H9 (cell line): ENCODE results near the gene PLEKHA8. TPM values are rescaled to one million over a fixed set of nuclear protein-coding genes. Genes with fewer than 3 reads are reported as not detected.

Experiments used
- DNase-seq: peaks from one replicate; pipeline ENCODE4 v3.0.0-alpha.2; 2017
- H2AFZ ChIP-seq: one replicate; pipeline ENCODE4 v1.6.1; 2013; ENCODE audit warnings: mild to moderate bottlenecking, low read length, control low read depth, moderate library complexity
- H2AK5ac ChIP-seq: 2 replicates; pipeline ENCODE4 v1.6.1; 2013; ENCODE audit warnings: low read length, control low read depth, mixed read lengths; ENCODE audit not compliant: insufficient read length
- H2BK120ac ChIP-seq: one replicate; pipeline ENCODE4 v1.6.1; 2013; ENCODE audit warnings: low read depth, mild to moderate bottlenecking, low read length, control low read depth, inconsistent platforms; ENCODE audit not compliant: poor library complexity, severe bottlenecking
- H2BK12ac ChIP-seq: 2 replicates; pipeline ENCODE4 v1.6.1; 2013; ENCODE audit warnings: low read length, control low read depth, mixed read lengths, low read depth; ENCODE audit not compliant: insufficient read length
- H2BK15ac ChIP-seq: 2 replicates; pipeline ENCODE4 v1.6.1; 2013; ENCODE audit warnings: low read depth, low read length, control low read depth
- H2BK20ac ChIP-seq: one replicate; pipeline ENCODE4 v1.6.1; 2013; ENCODE audit warnings: low read depth, mild to moderate bottlenecking, low read length, control low read depth, inconsistent platforms; ENCODE audit not compliant: poor library complexity, severe bottlenecking
- H2BK5ac ChIP-seq: 2 replicates; pipeline ENCODE4 v1.6.1; 2013; ENCODE audit warnings: low read length, control low read depth, mixed read lengths; ENCODE audit not compliant: insufficient read length
- H3K14ac ChIP-seq: 2 replicates; pipeline ENCODE4 v1.6.1; 2013; ENCODE audit warnings: low read length, control low read depth; ENCODE audit not compliant: insufficient read depth
- H3K18ac ChIP-seq: 2 replicates; pipeline ENCODE4 v1.6.1; 2013; ENCODE audit warnings: low read depth, mild to moderate bottlenecking, mixed read lengths, low read length, control low read depth; ENCODE audit not compliant: insufficient read length
- H3K23ac ChIP-seq: 2 replicates; pipeline ENCODE4 v1.6.1; 2013; ENCODE audit warnings: low read length, control low read depth, mixed read lengths, low read depth; ENCODE audit not compliant: insufficient read length
- H3K23me2 ChIP-seq: 2 replicates; pipeline ENCODE4 v1.6.1; 2013; ENCODE audit warnings: low read depth, mild to moderate bottlenecking, mixed read lengths, low read length, control low read depth; ENCODE audit not compliant: insufficient read length, poor library complexity, severe bottlenecking
- H3K27ac ChIP-seq: 2 replicates; pipeline ENCODE4 v1.5.1; 2013; ENCODE audit warnings: low read length, control low read depth, mixed read lengths, low read depth; ENCODE audit not compliant: insufficient read length
- H3K27me3 ChIP-seq: 2 replicates; pipeline ENCODE4 v1.6.1; 2013; ENCODE audit warnings: low read length, control low read depth, inconsistent platforms; ENCODE audit not compliant: insufficient read depth
- H3K4ac ChIP-seq: 2 replicates; pipeline ENCODE4 v1.6.1; 2013; ENCODE audit warnings: low read depth, mild to moderate bottlenecking, control low read depth, inconsistent platforms, low read length, moderate library complexity
- H3K4me1 ChIP-seq: 2 replicates; pipeline ENCODE4 v1.6.1; 2013; ENCODE audit warnings: low read length, control low read depth, inconsistent platforms; ENCODE audit not compliant: insufficient read depth
- H3K4me2 ChIP-seq: 2 replicates; pipeline ENCODE4 v1.6.1; 2013; ENCODE audit warnings: low read length, control low read depth, mixed read lengths; ENCODE audit not compliant: insufficient read length, insufficient read depth
- H3K56ac ChIP-seq: 2 replicates; pipeline ENCODE4 v1.6.1; 2013; ENCODE audit warnings: low read depth, mild to moderate bottlenecking, mixed read lengths, low read length, control low read depth; ENCODE audit not compliant: insufficient read length
- H3K79me1 ChIP-seq: 2 replicates; pipeline ENCODE4 v1.6.1; 2013; ENCODE audit warnings: low read depth, mild to moderate bottlenecking, moderate library complexity, low read length, control low read depth, inconsistent platforms; ENCODE audit not compliant: insufficient read depth, poor library complexity, severe bottlenecking
- H3K79me2 ChIP-seq: 2 replicates; pipeline ENCODE4 v1.6.1; 2013; ENCODE audit warnings: low read length, control low read depth, inconsistent platforms; ENCODE audit not compliant: insufficient read depth
- H3K9ac ChIP-seq: 2 replicates; pipeline ENCODE4 v1.6.1; 2013; ENCODE audit warnings: low read length, control low read depth, mixed read lengths; ENCODE audit not compliant: insufficient read length; ENCODE audit errors: extremely low read depth
- H3K9me3 ChIP-seq: one replicate; pipeline ENCODE4 v1.6.1; 2013; ENCODE audit warnings: low read depth, low read length, inconsistent platforms; ENCODE audit not compliant: control insufficient read depth
- H3T11ph ChIP-seq: one replicate; pipeline ENCODE4 v1.6.1; 2013; ENCODE audit warnings: mild to moderate bottlenecking, low read length, control low read depth, inconsistent platforms
- H4K20me1 ChIP-seq: one replicate; pipeline ENCODE4 v1.6.1; 2013; ENCODE audit not compliant: control insufficient read depth, insufficient read length, insufficient read depth
- H4K5ac ChIP-seq: 2 replicates; pipeline ENCODE4 v1.6.1; 2013; ENCODE audit warnings: low read depth, mild to moderate bottlenecking, mixed read lengths, low read length, control low read depth; ENCODE audit not compliant: insufficient read length
- H4K8ac ChIP-seq: replicated peaks from 2 replicates; pipeline ENCODE4 v1.6.1; 2013; ENCODE audit warnings: low read length, control low read depth, mixed read lengths, low read depth; ENCODE audit not compliant: insufficient read length
- H4K91ac ChIP-seq: 2 replicates; pipeline ENCODE4 v1.6.1; 2013; ENCODE audit warnings: low read depth, mild to moderate bottlenecking, moderate library complexity, mixed read lengths, low read length, control low read depth; ENCODE audit not compliant: insufficient read length
- H3K27ac Mint-ChIP-seq, 3 experiments: 2 replicates in 2 of 3; 3 replicates in 1 of 3; pipeline ENCODE4 v1.8.0; 2020 to 2021; ENCODE audit warnings: mixed read lengths in 3 of 3, mild to moderate bottlenecking in 1 of 3, moderate library complexity in 1 of 3
- H3K27me3 Mint-ChIP-seq: 2 replicates; pipeline ENCODE4 v1.8.0; 2021; ENCODE audit warnings: low read depth, mild to moderate bottlenecking, moderate library complexity, mixed read lengths
- H3K36me3 Mint-ChIP-seq, 3 experiments: 2 replicates in 2 of 3; 3 replicates in 1 of 3; pipeline ENCODE4 v1.8.0; 2020 to 2021; ENCODE audit warnings: low read depth in 3 of 3, mixed read lengths in 3 of 3; ENCODE audit not compliant: insufficient read depth in 1 of 3
- H3K4me1 Mint-ChIP-seq, 2 experiments: 2 replicates each; pipeline ENCODE4 v1.8.0; 2020; ENCODE audit warnings: mixed read lengths in 2 of 2
- H3K4me3 Mint-ChIP-seq, 2 experiments: 2 replicates in 1 of 2; 3 replicates in 1 of 2; pipeline ENCODE4 v1.8.0; 2020 to 2021; ENCODE audit warnings: mild to moderate bottlenecking in 2 of 2, mixed read lengths in 2 of 2, moderate library complexity in 1 of 2
- H3K9me3 Mint-ChIP-seq, 2 experiments: 2 replicates in 1 of 2; 3 replicates in 1 of 2; pipeline ENCODE4 v1.8.0; 2020; ENCODE audit warnings: mild to moderate bottlenecking in 2 of 2, mixed read lengths in 2 of 2, moderate library complexity in 1 of 2
- CTCF ChIP-seq: fragments of 200-600 bp; sonication (generic); conservative IDR thresholded peaks from 3 replicates; pipeline ENCODE4 v1.8.0; 2021; ENCODE audit warnings: antibody characterized with exemption, mild to moderate bottlenecking
- WGBS: extraction: QIAGEN DNeasy Blood & Tissue Kit; methylation state at CpG from one replicate; pipeline ENCODE4 v1.1.7; 2013; ENCODE audit warnings: missing lambda C conversion rate, low lambda C conversion rate, mixed read lengths; ENCODE audit not compliant: insufficient read length; ENCODE audit errors: extremely low coverage; 5-methylcytosine and 5-hydroxymethylcytosine counted together
- long read RNA-seq: library from polyadenylated mRNA; unstranded; transcript quantifications from one replicate; pipeline ENCODE4 v2.0.0, GENCODE V29; 2020
- total RNA-seq: library from RNA; stranded (reverse); gene quantifications from 2 replicates; pipeline ENCODE4 v1.2.1, GENCODE V29; 2021

The PLEKHA8 gene, protein sequence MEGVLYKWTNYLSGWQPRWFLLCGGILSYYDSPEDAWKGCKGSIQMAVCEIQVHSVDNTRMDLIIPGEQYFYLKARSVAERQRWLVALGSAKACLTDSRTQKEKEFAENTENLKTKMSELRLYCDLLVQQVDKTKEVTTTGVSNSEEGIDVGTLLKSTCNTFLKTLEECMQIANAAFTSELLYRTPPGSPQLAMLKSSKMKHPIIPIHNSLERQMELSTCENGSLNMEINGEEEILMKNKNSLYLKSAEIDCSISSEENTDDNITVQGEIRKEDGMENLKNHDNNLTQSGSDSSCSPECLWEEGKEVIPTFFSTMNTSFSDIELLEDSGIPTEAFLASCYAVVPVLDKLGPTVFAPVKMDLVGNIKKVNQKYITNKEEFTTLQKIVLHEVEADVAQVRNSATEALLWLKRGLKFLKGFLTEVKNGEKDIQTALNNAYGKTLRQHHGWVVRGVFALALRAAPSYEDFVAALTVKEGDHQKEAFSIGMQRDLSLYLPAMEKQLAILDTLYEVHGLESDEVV
- 37.0 and 40.5 TPM in 2 replicates for total RNA-seq
- long read RNA-seq, partial matches to known transcripts, result 0 of 6 reads
- long read RNA-seq, other reads (novel, unspliced or antisense), result 6 of 6 reads

GRCh38 chr7:30028216-30028748 is at the start of gene PLEKHA8:
TSS of gene PLEKHA8 (plus strand) at chr7:30028412. CDS start at chr7:30028763, 351 bp downstream.
- peaks cover 0 to 6% (median 2%) of the 10 kb centered on the region in 3 experiments; a peak in 3 of 7 replicates for H3K36me3 Mint-ChIP-seq
- H3K27me3 Mint-ChIP-seq, result no peaks in the 10 kb centered on the region
- peak within 1 kb of the TSS; percentile 61 to 95 (median 93) for H3K27ac Mint-ChIP-seq
- Histone ChIP-seq H3K23ac (no peak within 1 kb of the TSS), H2BK12ac (no peak within 1 kb of the TSS), H3K56ac (no peak within 1 kb of the TSS), H3T11ph (no peak within 1 kb of the TSS), H3K4me1 (peaks cover 4% of the 10 kb centered on the region; the same call in 1 of the 2 replicates), H4K20me1 (no peaks in the 10 kb centered on the region), H2AK5ac (no peak within 1 kb of the TSS), H3K14ac (no peak within 1 kb of the TSS), H3K79me1 (peaks cover 11% of the 10 kb centered on the region), H3K79me2 (peaks cover 23% of the 10 kb centered on the region; the same call in 1 of the 2 replicates), H3K23me2 (peaks cover 10% of the 10 kb centered on the region), H3K27me3 (no peaks in the 10 kb centered on the region), H2BK5ac (no peak within 1 kb of the TSS), H2BK20ac (no peak within 1 kb of the TSS), H4K91ac (no peak within 1 kb of the TSS), H3K4me2 (peak within 1 kb of the TSS; percentile 93), H4K5ac (no peak within 1 kb of the TSS), H3K27ac (no peak within 1 kb of the TSS), H2AFZ (no peak within 1 kb of the TSS), H3K9me3 (no peaks in the 10 kb centered on the region), H3K18ac (no peak within 1 kb of the TSS), H3K9ac (peak within 1 kb of the TSS; percentile 68), H3K4ac (no peak within 1 kb of the TSS), H2BK15ac (no peak within 1 kb of the TSS), H4K8ac (no peak within 1 kb of the TSS), H2BK120ac (no peak within 1 kb of the TSS)
- WGBS, result no CpG with 5 or more reads among the region's 70 CpGs
- H3K4me3 Mint-ChIP-seq, result no peak within 1 kb of the TSS; a peak in 3 of 5 replicates
- peak; percentile 93 for DNase-seq
- no peaks in the 10 kb centered on the region for H3K9me3 Mint-ChIP-seq
- TF ChIP-seq CTCF, result no peak
- H3K4me1 Mint-ChIP-seq, result peaks cover 22 to 27% of the 10 kb centered on the region in 2 experiments
